Panc1 (cell line): Measurements from ENCODE around the gene BCLAF1. TPM values are rescaled to one million over a fixed set of nuclear protein-coding genes. Genes with fewer than 3 reads are reported as not detected.

Experiments
- ATAC-seq: fragments of 200-7000 bp; cut with Tn5 transposase; 2 replicates; pipeline ENCODE4 v1.9.1; 2020; ENCODE audit warnings: mild to moderate bottlenecking, moderate library complexity
- BruUV-seq: library from RNA; stranded (reverse); fragments of 400-500 nt; replicated peaks from 2 replicates; lab custom pipeline; 2021; lab: Mats Ljungman, UMichigan
- CTCF ChIA-PET: fragments of 300-600 bp; sonication (Branson Sonifier 250); formaldehyde crosslinking; loops from one replicate; lab custom pipeline; 2022; ENCODE audit warnings: antibody characterized with exemption; lab: Charles Lee
- POLR2A ChIA-PET: fragments of 300-600 bp; sonication (Branson Sonifier 250); formaldehyde crosslinking; loops from one replicate; lab custom pipeline; 2022; ENCODE audit warnings: antibody characterized with exemption; lab: Charles Lee
- DNase-seq: peaks from one replicate; pipeline ENCODE4 v3.0.0-alpha.2; 2010; ENCODE audit warnings: low read depth, low spot score
- H3K27ac ChIP-seq: 2 replicates; pipeline ENCODE4 v1.5.1; 2011; ENCODE audit warnings: mild to moderate bottlenecking, low read length, inconsistent platforms
- H3K27me3 ChIP-seq: fragments of 200-500 bp; sonication (Bioruptor generic); 2 replicates; pipeline ENCODE4 v1.6.0; 2014; ENCODE audit warnings: low read length, inconsistent platforms; ENCODE audit not compliant: control insufficient read depth, insufficient read depth
- H3K36me3 ChIP-seq: fragments of 200-500 bp; sonication (Bioruptor generic); 2 replicates; pipeline ENCODE4 v1.5.1; 2014; ENCODE audit warnings: inconsistent platforms, mild to moderate bottlenecking, low read length, moderate library complexity; ENCODE audit not compliant: control insufficient read depth, insufficient read depth
- H3K4me1 ChIP-seq: 2 replicates; pipeline ENCODE4 v1.5.1; 2011; ENCODE audit warnings: inconsistent platforms, mild to moderate bottlenecking, low read length, moderate library complexity; ENCODE audit not compliant: control insufficient read depth, insufficient read depth
- H3K4me3 ChIP-seq, 2 experiments: 2 replicates each; pipeline ENCODE4 v1.5.1; 2011 to 2012; ENCODE audit warnings: low read depth in 2 of 2, low read length in 2 of 2, mild to moderate bottlenecking in 2 of 2, inconsistent platforms in 1 of 2, moderate library complexity in 1 of 2
- H3K9me3 ChIP-seq: fragments of 200-500 bp; sonication (Bioruptor generic); 2 replicates; pipeline ENCODE4 v1.5.1; 2014; ENCODE audit warnings: low read depth, mild to moderate bottlenecking, inconsistent platforms, low read length, moderate library complexity; ENCODE audit not compliant: control insufficient read depth, insufficient read depth
- CTCF ChIP-seq: fragments of 450-650 bp; IDR thresholded peaks from 2 replicates; pipeline ENCODE4 v1.5.1; 2017; ENCODE audit warnings: mild to moderate bottlenecking
- POLR2AphosphoS5 ChIP-seq: IDR thresholded peaks from 2 replicates; pipeline ENCODE4 v1.6.1; 2012; ENCODE audit warnings: mild to moderate bottlenecking, low read depth, low read length, moderate library complexity
- SIN3A ChIP-seq: IDR thresholded peaks from 2 replicates; pipeline ENCODE4 v1.6.1; 2012; ENCODE audit warnings: low read depth, mild to moderate bottlenecking, low read length, moderate library complexity, borderline replicate concordance; ENCODE audit not compliant: insufficient read depth
- TCF7L2 ChIP-seq: IDR thresholded peaks from 2 replicates; pipeline ENCODE4 v1.6.1; 2011; ENCODE audit warnings: mild to moderate bottlenecking, low read depth, low read length, inconsistent platforms
- in situ Hi-C: cut with HindIII; loops from 2 replicates; pipeline ENCODE4 v1.10.0; 2016; ENCODE audit warnings: low sequenced_read_pairs, low pct_unique_long_range_greater_than_20kb
- intact Hi-C: fragments of 100-400 bp; cut with micrococcal nuclease; formaldehyde crosslinking; loops from one replicate; pipeline ENCODE4 v1.10.0; 2022; ENCODE audit not compliant: unreplicated experiment
- total RNA-seq: library from RNA; stranded (reverse); gene quantifications from one replicate; pipeline ENCODE4 v1.2.1, GENCODE V29; 2021; ENCODE audit not compliant: unreplicated experiment
- TF ChIP-seq, protein P1 (sequence below), 2 experiments: IDR thresholded peaks; 2 replicates each; pipeline ENCODE4 v1.6.1; 2011 to 2012; ENCODE audit warnings: low read depth in 2 of 2, control low read depth in 1 of 2, low read length in 1 of 2, mild to moderate bottlenecking in 1 of 2, moderate library complexity in 1 of 2; ENCODE audit not compliant: insufficient read depth in 1 of 2

The BCLAF1 gene
- total RNA-seq, 1 experiment from 2014 or later: 151 TPM

- no peak for TF ChIP-seq SIN3A
- no peak for TF ChIP-seq TCF7L2
- TF ChIP-seq CTCF: no peak
- no peak for TF ChIP-seq POLR2AphosphoS5
- TF ChIP-seq, protein P1, sequence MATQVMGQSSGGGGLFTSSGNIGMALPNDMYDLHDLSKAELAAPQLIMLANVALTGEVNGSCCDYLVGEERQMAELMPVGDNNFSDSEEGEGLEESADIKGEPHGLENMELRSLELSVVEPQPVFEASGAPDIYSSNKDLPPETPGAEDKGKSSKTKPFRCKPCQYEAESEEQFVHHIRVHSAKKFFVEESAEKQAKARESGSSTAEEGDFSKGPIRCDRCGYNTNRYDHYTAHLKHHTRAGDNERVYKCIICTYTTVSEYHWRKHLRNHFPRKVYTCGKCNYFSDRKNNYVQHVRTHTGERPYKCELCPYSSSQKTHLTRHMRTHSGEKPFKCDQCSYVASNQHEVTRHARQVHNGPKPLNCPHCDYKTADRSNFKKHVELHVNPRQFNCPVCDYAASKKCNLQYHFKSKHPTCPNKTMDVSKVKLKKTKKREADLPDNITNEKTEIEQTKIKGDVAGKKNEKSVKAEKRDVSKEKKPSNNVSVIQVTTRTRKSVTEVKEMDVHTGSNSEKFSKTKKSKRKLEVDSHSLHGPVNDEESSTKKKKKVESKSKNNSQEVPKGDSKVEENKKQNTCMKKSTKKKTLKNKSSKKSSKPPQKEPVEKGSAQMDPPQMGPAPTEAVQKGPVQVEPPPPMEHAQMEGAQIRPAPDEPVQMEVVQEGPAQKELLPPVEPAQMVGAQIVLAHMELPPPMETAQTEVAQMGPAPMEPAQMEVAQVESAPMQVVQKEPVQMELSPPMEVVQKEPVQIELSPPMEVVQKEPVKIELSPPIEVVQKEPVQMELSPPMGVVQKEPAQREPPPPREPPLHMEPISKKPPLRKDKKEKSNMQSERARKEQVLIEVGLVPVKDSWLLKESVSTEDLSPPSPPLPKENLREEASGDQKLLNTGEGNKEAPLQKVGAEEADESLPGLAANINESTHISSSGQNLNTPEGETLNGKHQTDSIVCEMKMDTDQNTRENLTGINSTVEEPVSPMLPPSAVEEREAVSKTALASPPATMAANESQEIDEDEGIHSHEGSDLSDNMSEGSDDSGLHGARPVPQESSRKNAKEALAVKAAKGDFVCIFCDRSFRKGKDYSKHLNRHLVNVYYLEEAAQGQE (IDR thresholded peaks at IDR 0.05; ENCODE audit: insufficient read depth in 1 of 2, low read depth in 2 of 2, low read length in 1 of 2): no peak
- Histone ChIP-seq H3K27ac (no peak overlapping the region), H3K9me3 (no peaks in the 10 kb centered on the region), H3K4me1 (no peaks in the 10 kb centered on the region), H3K27me3 (no peaks in the 10 kb centered on the region), H3K4me3 (no peak overlapping the region), H3K36me3 (no peaks in the 10 kb centered on the region)
- in situ Hi-C loops: no loop called here
- DNase-seq (no peak), ATAC-seq (no peak)
- BruUV-seq: no TSS peak
- intact Hi-C loops: no loop called here
- POLR2A ChIA-PET: no interaction called here
- CTCF ChIA-PET: no interaction called here
Measured at GRCh38 chr6:136326038-136326553, 36.5 kb upstream of the BCLAF1 start.

- POLR2A ChIA-PET: no interaction called here
- intact Hi-C loops (no loop called here), in situ Hi-C loops (no loop called here)
- no TSS peak for BruUV-seq
- H3K9me3 ChIP-seq: no peaks in the 10 kb centered on the region
- CTCF ChIA-PET: no interaction called here
- TF ChIP-seq SIN3A (no peak), TCF7L2 (no peak)
- TF ChIP-seq, protein P1 (IDR thresholded peaks at IDR 0.05; ENCODE audit: insufficient read depth in 1 of 2, low read depth in 2 of 2, low read length in 1 of 2): no peak
- no peaks in the 10 kb centered on the region for H3K27me3 ChIP-seq
- ATAC-seq: no peak
- H3K4me3 ChIP-seq: no peak overlapping the region
- no peaks in the 10 kb centered on the region for H3K4me1 ChIP-seq
- no peaks in the 10 kb centered on the region for H3K36me3 ChIP-seq
- no peak overlapping the region for H3K27ac ChIP-seq
- DNase-seq: no peak
Measured at GRCh38 chr6:136324686-136325380, 35.2 kb upstream of the BCLAF1 start.
